ENCODE results near the gene TTN.

TTN gene

DNA sequence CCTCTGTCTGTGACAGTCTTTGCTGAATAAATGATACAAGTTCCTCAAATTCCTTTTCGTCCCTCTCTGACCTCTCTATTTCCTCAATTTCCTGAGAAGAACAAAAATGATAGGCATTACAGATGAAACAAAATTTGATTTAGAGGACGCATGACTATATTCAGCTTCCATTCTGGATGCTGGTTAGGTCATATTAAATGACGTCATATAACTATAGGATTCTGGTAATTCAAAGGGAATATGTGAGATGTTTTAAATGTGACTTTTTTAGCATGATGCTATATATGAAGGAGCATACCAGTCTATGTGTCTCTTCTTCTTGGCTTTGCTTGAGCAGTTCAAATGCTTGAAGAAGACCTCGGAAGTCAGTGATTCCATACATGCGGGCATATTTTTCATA, 102.3 kb downstream of the TTN start:
- DNase-seq (ENCODE audit: extremely low read depth, low read depth): no peak
- TF ChIP-seq, protein P1, sequence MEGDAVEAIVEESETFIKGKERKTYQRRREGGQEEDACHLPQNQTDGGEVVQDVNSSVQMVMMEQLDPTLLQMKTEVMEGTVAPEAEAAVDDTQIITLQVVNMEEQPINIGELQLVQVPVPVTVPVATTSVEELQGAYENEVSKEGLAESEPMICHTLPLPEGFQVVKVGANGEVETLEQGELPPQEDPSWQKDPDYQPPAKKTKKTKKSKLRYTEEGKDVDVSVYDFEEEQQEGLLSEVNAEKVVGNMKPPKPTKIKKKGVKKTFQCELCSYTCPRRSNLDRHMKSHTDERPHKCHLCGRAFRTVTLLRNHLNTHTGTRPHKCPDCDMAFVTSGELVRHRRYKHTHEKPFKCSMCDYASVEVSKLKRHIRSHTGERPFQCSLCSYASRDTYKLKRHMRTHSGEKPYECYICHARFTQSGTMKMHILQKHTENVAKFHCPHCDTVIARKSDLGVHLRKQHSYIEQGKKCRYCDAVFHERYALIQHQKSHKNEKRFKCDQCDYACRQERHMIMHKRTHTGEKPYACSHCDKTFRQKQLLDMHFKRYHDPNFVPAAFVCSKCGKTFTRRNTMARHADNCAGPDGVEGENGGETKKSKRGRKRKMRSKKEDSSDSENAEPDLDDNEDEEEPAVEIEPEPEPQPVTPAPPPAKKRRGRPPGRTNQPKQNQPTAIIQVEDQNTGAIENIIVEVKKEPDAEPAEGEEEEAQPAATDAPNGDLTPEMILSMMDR (IDR thresholded peaks at IDR 0.05; ENCODE audit: low read depth, low read length): no peak

DNA sequence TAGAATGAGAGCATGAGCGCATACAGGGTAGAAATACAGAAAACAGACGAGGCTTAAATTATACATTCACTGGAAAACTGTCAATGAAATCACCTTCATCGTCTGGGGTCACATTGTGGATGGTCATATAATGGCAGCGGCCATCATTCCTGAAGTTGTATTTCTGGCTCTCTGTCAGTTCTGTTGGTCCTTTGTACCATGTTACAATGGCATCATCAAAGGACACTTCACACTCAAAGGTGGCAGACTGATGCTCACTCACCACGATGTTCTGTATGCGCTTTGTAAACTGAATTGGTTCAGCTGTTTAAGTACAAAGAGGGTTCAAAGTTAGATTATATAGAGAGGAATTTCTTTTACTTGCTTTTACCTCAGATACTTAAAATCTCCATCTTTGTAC, 104.9 kb downstream of the TTN start:
- TF ChIP-seq, protein P1 (IDR thresholded peaks at IDR 0.05; ENCODE audit: low read depth, low read length): no peak
- no peak for DNase-seq (ENCODE audit: extremely low read depth, low read depth)

DNA sequence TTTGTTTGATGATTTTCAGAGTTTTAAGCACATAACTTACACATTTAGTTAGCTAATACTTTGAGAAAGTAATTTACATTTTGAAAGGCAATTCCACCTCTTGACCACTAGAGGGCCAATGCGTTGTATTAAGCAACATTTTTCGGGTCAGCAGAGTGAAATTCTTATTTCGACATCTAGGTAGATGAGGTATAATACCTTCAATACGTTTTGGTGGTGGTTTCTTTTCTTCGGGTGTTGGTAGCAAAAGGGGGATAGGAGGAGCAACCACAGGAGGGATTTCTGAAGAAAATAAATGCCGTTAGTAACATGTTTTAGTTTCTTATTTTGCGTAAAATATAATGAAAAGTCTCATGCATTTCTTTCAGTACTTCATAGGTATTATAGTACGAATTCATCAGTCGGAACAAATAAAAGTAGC, 106.3 kb downstream of the TTN start:
- TF ChIP-seq, protein P1 (IDR thresholded peaks at IDR 0.05; ENCODE audit: low read depth, low read length): peak; percentile 95
- DNase-seq (ENCODE audit: extremely low read depth, low read depth): no peak

DNA sequence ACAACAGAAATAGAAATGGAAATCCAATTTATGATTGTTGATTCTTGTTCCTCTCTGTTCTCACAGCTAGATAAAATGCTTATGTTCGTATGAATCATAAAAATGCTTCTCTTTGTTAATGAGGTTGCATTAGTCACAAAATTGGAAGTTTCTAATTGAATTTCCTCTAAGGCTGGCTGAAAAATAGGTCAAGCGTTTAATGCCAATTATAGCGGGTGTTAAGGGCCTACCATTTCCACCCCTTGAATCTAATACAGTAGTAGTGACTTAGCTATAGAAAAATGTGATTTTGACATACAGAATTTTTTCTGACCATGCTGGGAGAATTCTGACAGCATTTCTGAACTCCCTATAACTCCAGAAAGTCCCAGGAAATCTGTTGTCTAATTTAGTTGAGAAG, 107.1 kb downstream of the TTN start:
- no peak for DNase-seq (ENCODE audit: extremely low read depth, low read depth)
- TF ChIP-seq, protein P1 (IDR thresholded peaks at IDR 0.05; ENCODE audit: low read depth, low read length): no peak

DNA sequence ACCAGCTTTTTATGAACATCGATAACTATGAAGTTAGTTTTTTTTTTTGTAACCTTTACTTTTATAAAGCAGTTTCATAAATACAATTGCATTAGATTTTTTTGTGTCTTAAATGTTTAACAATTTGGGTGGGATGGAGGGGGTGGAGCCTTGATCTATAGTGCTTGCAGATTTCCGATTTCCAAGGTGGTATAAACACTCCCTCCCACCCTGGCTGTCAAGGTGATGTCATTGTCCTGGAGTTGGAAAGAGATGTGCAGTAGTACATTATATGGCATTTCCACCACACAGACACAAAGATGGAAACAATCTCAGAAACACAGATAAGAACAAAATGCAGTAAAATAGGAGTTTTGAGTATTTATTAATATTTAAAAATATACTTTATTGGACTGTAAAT, 114.4 kb downstream of the TTN start:
- no peak for DNase-seq (ENCODE audit: extremely low read depth, low read depth)
- TF ChIP-seq, protein P1 (IDR thresholded peaks at IDR 0.05; ENCODE audit: low read depth, low read length): no peak

DNA sequence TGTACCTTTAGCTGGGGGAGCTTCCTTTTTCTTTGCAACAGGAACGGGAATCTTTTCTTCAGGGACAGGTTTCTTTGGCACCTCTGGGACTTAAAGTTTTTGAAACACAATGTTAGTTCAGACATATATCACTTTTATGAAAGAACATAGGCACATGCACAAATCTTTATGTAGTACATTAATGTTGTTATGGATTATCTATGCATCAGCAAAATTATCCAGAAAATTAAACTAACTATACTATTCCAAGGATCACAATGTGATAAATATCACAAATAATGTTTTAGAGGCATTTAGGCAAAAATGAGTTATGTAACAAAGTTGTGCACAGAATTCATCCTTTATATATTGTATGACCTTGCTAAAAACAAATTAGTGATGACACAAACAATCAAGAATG, 117.4 kb downstream of the TTN start:
- TF ChIP-seq, protein P1 (IDR thresholded peaks at IDR 0.05; ENCODE audit: low read depth, low read length): no peak
- DNase-seq (ENCODE audit: extremely low read depth, low read depth): no peak

DNA sequence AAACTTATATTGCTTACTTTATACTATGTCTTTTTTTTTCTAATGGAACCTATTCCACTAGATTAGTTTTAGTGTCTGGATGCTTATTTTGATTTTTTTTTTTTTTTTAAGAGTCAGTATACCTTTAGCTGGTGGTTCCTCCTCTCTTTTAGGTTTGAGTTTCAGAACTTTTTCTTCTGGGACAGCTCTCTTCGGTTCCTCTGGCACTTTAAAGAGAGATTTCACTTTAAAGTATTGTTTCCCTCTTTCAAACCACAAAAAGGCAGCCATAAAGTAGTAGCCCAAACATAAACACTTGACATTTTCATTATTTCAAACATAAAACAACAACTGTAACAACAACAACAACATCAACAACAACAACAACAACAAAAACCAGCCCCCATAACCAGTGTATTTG, 123.3 kb downstream of the TTN start:
- TF ChIP-seq, protein P1 (IDR thresholded peaks at IDR 0.05; ENCODE audit: low read depth, low read length): no peak
- DNase-seq (ENCODE audit: extremely low read depth, low read depth): no peak

Data from AG09319 (cell line).